ENCODE measurements around the gene PHOSPHO2.
A peak's percentile ranks its signal among the peaks of the same experiment; 100 is the strongest.

PHOSPHO2 gene, protein sequence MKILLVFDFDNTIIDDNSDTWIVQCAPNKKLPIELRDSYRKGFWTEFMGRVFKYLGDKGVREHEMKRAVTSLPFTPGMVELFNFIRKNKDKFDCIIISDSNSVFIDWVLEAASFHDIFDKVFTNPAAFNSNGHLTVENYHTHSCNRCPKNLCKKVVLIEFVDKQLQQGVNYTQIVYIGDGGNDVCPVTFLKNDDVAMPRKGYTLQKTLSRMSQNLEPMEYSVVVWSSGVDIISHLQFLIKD

DNA sequence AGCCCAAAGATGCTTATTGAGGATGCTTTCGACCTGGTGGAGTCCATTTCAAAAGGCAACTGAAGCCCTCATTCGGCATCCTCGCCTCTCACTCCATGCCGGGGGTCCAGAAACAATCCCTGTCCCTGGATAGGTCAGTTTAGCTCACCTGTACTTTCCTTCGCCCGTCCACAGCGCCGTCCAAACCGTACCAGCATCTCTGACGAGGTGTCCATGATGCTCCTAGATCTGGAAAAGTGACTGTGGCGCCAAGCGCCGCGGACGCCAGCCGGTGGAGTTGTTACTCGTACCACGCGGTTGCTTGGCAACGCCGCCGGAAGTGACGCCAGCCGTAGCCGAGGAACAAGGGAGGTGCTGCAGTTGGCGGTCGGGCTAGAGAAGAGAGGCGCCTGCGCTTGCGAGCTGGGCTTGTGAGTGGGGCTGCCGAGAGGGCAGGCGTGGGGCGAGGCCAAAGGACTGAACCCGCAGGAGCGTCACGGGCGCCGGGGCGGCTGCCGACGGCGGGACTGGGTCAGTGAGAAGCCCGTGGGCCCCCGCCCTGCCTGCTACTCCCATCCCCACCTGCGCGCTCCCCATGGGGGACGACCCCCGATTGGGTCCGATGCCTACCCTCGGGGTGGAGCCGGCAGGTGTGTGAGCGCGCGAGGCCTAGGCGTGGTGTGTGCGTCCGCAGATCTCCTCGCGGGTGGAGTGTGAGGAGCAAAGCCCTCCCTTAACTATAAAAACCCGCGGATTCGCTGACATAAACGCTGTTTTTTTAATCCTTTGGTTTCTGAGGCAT lies at the start of gene PHOSPHO2, which contains the start of gene CFAP210:
PHOSPHO2 (plus strand) TSS at position 357 of the 781 bp plus-strand sequence. CDS start 6,503 bp downstream, outside the sequence.
CFAP210 (minus strand) TSS at position 293 of the 781 bp plus-strand sequence; CDS start at position 215, 78 bp downstream.
- peak; percentile 97 to 98 for DNase-seq

DNA sequence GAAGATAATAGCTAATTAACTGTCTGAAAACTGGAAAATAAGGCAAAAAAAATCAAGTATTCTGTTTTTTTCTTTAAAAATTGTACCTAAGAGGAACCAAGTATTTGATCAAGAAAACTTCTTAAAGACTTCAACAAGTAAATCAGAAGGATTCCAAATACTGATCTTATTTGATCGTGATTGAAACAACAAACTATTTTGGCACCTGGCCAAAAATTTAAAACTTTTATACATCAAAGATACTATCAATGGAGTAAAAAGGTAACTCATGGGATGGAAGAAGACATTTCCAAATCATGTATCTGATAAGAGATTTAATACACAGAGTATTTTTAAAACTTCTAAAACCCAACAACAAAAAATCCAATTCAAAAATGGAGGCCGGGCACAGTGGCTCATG lies 46.8 kb upstream of the PHOSPHO2 start:
- DNase-seq = no peak

DNA sequence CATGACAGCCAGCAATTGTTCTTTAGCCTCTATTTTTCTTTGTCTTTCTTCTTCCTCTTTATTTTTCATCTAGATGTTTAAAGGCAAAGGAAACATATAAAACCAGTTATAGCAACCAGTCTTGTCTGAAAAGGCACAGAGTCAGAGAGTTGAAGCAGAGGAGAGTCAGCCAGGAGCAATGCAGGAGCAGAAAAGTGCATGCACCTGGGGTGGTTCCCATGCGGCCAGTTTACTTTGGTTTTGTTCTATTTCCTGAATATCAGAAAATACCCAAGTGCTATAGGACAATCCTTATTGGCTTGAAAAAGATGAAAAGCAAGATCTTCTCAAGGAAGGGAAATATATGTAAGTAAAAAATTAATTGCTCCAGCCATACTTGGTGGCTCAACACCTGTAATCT lies 45.0 kb upstream of the PHOSPHO2 start:
- DNase-seq = no peak

DNA sequence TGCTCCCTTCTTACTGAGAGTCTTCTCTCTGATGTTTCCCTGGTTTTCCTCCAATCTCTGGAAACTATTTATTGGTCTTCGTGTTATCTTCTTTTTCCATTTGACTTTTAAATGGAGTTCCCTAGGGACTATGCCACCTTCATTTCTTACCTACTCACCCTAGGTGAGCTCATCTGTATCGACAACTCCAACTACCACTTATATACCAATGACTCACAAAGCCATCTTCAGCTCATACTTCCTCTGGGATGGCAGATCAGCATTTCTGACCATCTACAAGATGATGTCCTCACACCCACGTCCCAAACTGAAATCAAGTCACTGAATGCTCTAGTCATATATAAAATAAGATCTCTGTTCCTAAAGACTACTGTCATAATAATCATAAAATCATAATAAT lies 40.6 kb upstream of the PHOSPHO2 start:
- no peak for DNase-seq

DNA sequence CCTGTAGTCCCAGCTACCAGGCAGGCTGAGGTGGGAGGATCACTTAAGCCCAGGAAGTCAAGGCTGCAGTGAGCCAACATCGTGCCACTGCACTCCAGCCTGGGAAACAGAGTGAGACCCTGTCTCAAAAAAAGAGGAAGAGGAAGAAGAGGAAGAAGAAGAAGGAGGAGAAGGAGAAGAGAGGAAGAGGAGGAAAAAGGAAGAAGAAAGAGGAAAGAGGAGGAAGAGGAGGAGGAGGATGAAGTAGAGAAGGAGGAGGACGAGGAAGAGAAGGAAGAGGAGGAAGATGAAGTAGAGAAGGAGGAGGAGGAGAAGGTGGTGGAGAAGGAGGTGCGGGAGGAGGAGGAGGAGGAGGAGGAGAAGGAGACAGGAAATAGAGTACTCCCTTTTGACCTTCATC lies 38.1 kb upstream of the PHOSPHO2 start:
- no peak for DNase-seq

DNA sequence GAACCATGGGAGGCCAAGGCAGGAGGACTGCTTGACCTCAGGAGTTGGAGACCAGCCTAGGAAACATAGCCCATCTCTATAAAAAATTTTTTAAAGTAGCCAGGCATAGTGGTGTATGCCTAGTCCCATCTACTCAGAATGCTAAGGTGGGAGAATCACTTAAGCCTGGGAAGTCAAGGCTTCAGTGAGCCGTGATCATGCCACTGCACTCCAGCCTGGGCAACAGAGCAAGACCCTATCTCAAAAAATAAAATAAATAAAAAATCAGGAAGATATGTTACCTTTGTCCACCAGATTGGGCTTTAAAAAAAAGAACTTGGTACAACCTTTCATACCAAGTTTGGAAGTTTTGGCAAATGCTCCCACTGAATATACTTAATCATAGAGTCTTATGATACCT lies 35.4 kb upstream of the PHOSPHO2 start:
- no peak for DNase-seq

DNA sequence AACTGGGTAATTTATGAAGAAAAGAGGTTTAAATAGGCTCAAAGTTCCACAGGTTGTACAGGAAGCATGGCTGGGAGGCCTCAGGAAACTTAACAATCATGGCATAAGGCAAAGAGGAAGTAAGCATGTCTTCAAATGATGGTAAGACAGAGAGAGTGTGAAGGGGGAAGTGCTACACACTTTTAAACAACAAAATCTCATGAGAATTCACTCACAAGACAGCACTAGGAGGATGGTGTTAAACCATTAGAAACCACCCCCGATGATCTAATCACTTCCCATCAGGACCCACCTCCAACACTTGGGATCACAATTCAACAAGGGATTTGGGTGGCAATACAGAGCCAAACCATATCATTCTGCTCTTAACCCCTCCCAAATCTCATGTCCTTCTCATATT lies 34.9 kb upstream of the PHOSPHO2 start:
- DNase-seq = no peak

DNA sequence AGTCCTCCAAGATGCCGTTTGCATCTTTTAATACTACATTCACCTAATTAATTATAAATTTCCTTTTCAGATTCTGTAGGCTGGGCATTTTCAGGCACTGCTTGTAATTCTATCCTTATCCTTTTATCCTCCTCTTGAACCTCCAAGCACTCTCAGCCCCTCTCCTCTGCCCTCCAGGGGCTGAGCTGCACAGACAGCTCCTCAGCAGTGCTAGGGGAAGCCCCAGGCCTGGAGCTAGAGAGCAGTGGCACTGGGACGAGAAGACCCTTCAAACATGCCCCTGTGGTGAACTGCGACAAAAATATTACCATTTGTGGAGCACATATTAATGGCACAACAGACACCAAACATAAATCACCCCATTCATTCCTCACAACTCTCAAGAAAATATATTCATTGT lies 33.0 kb upstream of the PHOSPHO2 start:
- DNase-seq = no peak

DNA sequence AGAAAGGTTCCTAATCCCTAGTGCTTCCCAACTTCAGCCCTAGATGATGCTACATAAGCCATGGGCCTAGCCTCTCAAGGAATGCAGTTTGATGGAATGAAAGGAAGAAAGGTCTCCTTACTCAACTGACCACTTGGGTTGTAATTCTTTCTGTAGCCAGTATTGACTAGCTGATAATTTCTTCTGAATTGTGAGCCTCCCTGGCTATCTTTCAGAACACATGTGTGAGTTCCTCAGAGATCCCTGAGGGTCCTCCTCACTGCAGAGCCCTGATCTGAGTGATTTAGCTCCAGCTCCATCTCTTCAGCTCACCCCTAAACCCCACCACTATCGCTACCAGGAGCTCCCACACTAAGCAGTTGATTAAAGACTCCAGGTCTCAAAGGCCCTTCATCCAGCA lies 31.5 kb upstream of the PHOSPHO2 start:
- DNase-seq = no peak

DNA sequence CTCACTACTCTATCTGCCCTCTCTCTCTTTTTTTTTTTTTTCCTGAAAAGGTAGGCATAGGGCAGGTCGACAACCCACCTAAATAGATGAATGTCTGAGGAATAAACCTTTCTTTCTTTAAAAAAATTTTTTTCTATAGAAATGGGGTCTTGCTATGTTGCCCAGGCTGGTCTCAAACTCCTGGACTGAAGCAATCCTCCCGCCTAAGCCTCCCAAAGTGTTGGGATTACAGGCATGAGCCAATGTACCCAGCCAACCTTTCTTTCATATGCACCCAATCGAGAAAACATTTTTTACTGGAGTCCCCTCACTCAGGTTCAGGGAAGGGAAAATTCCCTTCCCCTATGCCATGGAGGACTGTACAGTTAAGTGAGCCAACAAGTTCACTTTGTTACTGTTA lies 31.0 kb upstream of the PHOSPHO2 start:
- DNase-seq = no peak

DNA sequence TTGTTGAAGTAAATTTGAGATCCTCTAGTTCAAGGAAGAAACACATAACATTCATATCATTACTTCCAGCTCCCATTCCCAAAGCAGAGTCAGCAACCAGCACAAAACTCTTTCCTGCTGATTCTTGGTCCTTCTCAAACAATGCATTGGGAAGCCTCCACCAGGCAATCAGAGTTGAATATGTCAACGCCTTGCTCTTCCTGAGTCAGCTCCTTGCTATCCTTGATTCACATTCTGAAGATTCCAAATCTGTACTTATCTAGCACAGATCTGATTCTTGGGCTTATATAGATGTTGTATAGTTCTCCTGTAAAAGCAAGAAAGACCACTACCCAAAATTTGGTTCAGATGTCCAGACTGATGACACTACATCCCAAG lies 29.7 kb upstream of the PHOSPHO2 start:
- DNase-seq = no peak

DNA sequence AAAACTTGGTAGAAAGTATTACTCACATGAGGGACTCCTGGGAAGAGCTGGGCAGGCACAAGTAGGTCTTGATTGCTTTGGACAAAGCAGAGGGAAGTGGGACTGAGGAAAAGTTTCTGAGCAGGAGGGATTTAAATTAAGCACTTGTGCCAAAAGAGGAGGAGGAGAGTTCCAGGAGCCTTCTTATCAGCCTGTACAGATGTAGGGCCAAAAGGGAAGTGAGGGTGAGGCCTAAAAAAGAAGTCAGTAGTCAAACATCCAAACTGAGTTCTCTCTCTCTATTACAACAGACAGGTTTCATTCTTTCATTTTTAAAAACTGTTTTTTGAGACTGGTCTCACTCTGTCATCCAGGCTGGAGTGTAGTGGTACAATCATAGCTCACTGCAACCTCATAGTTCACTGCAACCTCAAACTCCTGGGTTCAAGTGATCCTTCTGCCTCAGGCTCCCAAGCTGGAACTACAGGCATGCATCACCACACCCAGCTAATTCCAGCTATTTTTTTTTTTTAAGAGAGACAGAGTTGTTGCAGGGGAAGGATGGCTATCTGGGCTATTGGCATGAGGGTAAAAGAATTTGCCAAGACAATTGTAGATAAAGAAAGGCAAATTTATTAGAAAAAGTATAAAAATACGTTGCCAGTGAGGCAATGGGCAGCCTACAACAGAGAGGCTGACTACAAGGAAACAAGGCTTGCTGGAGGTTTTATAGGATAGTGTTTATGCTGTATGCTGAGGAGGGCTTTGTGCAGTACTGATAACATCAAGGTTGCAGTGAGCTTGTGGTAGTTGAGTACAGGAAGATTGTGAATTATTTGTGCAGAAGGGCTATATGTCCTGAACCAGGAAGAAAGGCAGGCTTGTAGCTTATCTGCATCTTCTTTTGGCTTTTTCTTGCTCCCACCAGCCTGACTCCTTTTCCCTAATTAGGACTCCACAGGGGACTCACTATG lies 29.0 kb upstream of the PHOSPHO2 start:
- no peak for DNase-seq

DNA sequence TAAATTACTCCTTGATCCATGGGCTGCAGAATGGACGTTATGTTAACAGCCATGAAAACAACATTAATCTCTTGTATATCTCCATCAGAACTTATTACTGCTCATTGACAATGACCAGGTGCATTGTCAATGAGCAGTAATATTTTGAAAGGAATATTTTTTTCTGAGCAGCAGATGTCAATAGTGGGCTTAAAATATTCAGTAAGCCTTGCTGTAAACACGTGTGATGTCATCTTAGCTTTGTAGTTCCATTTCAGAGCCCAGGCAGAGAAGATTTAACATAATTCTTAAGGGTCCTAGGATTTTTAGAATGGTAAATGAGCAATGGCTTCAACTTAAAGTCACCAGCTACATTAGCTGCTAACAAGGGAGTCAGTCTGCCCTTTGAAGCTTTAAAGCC lies 26.7 kb upstream of the PHOSPHO2 start:
- no peak for DNase-seq

DNA sequence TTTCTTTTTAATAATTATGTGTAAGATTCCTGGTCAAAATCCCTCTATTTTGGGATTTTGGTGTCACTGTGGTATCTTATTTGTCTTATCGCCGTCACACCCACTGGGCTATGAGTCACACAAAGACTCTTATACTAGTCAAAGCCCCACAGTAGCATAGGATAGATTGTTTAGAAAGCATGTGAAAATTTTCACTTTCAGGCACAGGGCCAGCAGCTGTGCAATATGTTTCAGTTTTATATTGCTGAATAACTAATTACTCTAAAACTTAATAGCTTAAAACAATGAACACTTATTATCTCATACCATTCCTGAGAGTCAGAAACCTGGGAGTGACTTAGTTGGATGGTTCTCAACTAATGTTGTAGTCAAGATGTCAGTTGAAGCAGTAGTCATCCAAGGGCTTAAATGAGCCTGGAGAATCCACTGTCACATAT lies 24.0 kb upstream of the PHOSPHO2 start:
- no peak for DNase-seq

DNA sequence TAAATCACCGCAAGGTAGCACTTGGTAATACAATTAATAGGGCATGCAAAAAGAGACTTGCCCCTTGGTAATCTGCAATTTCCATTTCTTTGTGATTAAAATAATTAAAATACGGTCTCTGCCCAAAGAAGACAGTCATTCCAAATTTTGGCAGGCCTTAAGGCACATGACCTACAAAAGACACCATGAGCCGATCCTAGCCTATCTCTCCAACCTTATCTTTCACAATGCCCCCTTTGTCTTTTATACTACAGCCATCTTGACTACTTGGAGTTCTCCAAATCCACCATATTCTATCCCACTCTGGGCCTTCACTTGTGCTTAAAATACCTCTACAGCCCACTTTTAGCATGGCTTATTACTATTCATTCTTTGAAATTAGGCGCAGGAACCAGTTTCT lies 23.3 kb upstream of the PHOSPHO2 start:
- DNase-seq = no peak

DNA sequence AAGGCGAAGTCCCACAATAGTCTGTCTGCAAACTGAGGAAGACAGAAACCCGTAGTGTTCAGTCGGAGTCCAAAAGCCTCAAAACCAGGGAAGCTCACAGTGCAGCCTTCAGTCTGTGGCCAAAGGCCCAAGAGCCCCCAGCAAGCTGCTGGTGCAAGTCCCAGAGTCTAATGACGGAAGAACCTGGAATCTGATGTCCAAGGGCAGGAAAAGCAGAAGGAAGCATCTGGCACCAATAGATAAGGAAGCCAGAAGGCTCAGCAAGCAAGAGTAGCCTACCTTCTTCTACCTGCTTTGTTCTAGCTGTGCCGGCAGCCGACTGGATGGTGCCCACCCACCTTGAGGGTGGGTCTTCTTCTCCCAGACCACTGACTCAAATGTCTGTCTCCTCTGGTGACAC lies 21.9 kb upstream of the PHOSPHO2 start:
- no peak for DNase-seq

DNA sequence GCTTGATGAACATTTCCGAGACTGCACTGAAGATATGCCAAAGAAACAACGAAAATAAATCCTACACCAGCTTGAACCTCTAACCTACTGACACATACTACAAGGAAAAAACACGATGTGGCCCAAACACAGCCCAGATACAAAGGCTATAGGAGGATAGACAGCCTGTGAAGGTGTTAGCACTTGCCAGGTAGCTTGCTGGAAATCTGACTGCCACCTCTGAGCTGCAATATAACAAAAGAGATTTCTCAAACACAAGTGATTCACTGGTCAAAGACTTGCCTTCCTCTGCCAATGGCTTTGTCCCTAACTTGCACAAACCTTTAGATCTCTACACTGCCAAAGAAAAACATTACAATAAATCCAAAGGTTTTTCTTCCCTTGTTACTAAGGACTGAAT lies 21.2 kb upstream of the PHOSPHO2 start:
- DNase-seq = no peak

DNA sequence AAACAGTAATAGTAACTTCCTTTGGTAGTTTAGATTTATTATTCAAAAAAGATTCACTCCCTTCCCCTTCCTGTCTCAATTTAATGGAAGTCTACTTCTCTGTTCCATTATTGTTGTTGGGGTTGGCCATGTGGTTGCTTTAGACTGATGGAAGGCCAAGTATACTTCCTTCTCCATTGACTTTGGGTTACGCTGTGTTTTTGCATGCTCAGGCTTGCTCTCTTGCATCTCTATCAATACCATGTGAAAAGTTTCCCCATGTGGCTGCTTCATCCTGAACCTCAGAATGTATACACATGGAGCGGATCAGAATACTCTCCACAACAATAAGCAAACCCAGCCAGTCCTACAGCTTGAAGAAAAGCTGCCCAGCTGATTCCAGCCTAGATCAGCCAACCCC lies 20.3 kb upstream of the PHOSPHO2 start:
- no peak for DNase-seq

DNA sequence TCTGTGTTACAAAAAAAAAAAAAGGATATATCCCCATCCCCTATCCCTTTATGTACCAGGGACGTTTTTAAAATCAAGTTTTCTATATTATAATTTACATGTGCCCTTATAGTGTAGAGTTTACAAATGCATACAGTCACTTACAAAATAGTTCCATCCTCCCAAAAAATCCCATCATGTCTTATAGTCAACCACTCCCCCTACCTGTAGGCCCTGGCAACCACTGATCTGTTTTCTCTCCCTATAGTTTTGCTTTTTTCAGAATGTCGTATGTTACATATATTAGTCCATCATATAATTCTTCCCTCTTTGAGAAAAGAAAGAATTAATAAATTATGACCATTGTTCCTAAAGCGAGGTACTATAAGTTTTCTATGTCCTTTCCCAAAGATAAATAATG lies 17.9 kb upstream of the PHOSPHO2 start:
- no peak for DNase-seq

DNA sequence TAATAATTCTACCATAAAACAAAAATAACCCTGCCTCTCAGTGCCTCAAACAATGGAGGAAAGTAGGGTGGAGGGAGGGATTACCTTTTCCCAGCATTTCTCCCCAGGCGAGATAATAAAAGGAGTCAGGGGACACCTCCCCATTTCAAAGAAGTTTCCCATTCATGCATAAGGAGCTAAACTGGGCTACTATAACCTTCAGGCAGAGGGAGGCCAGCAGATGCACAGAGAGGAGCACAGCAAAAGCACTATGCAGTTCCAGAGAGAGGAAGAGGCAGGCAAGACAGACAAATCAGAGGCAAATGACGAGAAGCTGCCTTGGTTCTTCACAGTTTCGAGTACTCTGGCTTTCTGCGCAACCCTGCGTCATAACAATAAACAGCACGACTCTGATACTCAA lies 17.4 kb upstream of the PHOSPHO2 start:
- no peak for DNase-seq

DNA sequence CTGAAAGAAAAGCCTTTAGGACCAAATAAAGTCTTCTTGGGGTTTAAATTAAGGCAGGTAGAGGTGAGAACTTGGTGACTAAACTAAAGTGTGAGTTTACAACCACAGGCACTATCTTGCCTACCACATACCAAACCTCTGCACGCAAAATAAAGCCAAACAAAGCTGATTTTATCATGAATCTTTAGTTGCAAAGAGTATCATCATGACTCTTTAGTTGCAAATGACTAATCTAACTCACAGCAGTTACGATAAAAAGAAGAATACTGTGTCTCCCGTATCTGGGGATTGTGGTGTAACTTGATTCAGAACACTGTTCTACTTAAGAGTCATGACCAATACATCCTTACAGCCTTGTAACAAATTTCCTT lies 11.2 kb upstream of the PHOSPHO2 start:
- DNase-seq = no peak

DNA sequence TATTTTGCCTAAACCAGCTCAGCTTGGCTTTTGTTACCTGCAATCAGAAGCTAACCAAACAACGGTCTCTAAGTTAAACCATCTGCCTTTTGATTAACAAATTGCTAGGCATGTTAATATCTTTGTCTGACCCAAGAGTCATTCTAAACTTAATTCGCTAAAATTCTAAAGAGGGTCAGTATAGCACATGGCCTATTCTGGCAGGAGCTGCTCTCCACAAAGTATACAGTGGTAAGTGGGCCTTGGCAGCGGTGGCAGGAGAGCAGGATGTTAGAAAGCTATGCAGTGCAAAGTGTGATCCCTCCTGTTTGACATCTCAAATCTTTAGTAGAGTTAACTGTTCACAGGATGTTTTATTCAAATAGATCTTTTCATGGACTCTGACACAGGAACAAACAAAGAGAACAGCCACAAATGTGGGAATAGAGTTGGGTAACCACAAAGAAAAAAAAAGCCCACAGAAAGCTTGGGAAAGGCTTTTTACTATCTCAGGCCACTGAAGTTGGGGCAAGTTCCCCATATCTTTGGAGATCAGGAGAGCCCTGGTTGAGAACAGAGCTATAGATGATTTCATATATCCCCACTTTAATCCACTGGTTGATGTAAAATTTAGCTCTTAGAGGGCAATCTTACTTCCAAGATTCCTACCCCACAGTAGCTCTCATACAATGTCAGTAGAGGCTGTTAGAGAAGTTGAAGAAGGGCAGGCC lies 10.7 kb upstream of the PHOSPHO2 start:
- DNase-seq = no peak

DNA sequence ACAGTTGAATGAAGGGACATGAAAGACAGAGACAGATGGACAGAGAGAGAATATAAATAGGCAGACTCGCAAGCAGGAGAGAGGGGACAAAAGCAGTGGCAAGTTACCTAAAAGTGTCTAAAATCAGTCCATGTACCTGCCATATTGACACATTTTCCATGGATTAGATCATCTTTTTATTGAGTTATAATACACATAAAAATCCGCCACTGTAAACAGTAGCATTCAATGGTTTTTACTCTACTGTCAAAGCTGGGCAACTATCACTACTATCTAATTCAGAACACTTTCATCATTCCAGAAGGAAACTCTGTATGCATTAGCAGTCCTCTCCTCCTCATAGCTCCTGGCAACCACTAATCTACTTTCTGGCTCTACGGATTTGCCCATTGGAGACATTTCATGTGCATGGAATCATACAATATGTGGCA lies 10.1 kb upstream of the PHOSPHO2 start:
- no peak for DNase-seq
